ENCODE data around the gene EPN1. TPM values are rescaled to one million over a fixed set of nuclear protein-coding genes. Genes with fewer than 3 reads are reported as not detected.

The EPN1 gene
- total RNA-seq, 2 donors from 2014 or later = 148 to 149 TPM

- peaks cover 19% of the 10 kb centered on the region for H3K4me1 Mint-ChIP-seq
- H3K36me3 Mint-ChIP-seq (ENCODE audit: low read depth) = peaks cover 66% of the 10 kb centered on the region
- TF ChIP-seq CTCF (conservative IDR thresholded peaks at IDR 0.05) = no peak
- Histone ChIP-seq H3K36me3 (ENCODE audit: control insufficient read depth, insufficient read depth, low read length) (peaks cover 57% of the 10 kb centered on the region), H3K27me3 (ENCODE audit: control insufficient read depth, insufficient read depth, low read length, poor library complexity, severe bottlenecking) (no peaks in the 10 kb centered on the region), H3K4me1 (ENCODE audit: control insufficient read depth, insufficient read depth, low read length) (peaks cover 3% of the 10 kb centered on the region), H3K9ac (ENCODE audit: extremely low read depth, low read length, poor library complexity, severe bottlenecking) (no peak overlapping the region), H3K9me3 (ENCODE audit: control insufficient read depth, low read length) (no peaks in the 10 kb centered on the region), H3K27ac (ENCODE audit: low read depth, low read length) (no peak overlapping the region), H3K4me3 (ENCODE audit: low read length) (no peak overlapping the region)
- no peak overlapping the region for H3K4me3 Mint-ChIP-seq
- peak overlapping the region; percentile 81 for H3K27ac Mint-ChIP-seq
- no peak for DNase-seq
- H3K9me3 Mint-ChIP-seq = no peaks in the 10 kb centered on the region
- no peaks in the 10 kb centered on the region for H3K27me3 Mint-ChIP-seq (ENCODE audit: insufficient read depth)
- 79 to 88% methylated on average over 2 of the region's 2 CpGs for WGBS, 2 experiments (ENCODE audit: insufficient coverage in 1 of 2, insufficient read length in 1 of 2)
Measured at GRCh38 chr19:55671054-55671378, 4.0 kb upstream of the EPN1 start.

GRCh38 chr19:55672418-55672817 is 2.6 kb upstream of the EPN1 start:
- Mint-ChIP-seq H3K27ac (peak overlapping the region; percentile 66), H3K4me3 (no peak overlapping the region), H3K4me1 (peaks cover 32% of the 10 kb centered on the region), H3K9me3 (no peaks in the 10 kb centered on the region), H3K36me3 (ENCODE audit: low read depth) (peaks cover 54% of the 10 kb centered on the region), H3K27me3 (ENCODE audit: insufficient read depth) (no peaks in the 10 kb centered on the region)
- no peak for DNase-seq
- Histone ChIP-seq H3K27ac (ENCODE audit: low read depth, low read length) (no peak overlapping the region), H3K4me1 (ENCODE audit: control insufficient read depth, insufficient read depth, low read length) (peaks cover 3% of the 10 kb centered on the region), H3K4me3 (ENCODE audit: low read length) (no peak overlapping the region), H3K9me3 (ENCODE audit: control insufficient read depth, low read length) (no peaks in the 10 kb centered on the region), H3K27me3 (ENCODE audit: control insufficient read depth, insufficient read depth, low read length, poor library complexity, severe bottlenecking) (no peaks in the 10 kb centered on the region), H3K9ac (ENCODE audit: extremely low read depth, low read length, poor library complexity, severe bottlenecking) (no peak overlapping the region), H3K36me3 (ENCODE audit: control insufficient read depth, insufficient read depth, low read length) (peaks cover 43% of the 10 kb centered on the region)
- WGBS, 2 experiments (ENCODE audit: insufficient coverage in 1 of 2, insufficient read length in 1 of 2) = 98 to 100% methylated on average over 1 to 5 of the region's 5 CpGs
- no peak for TF ChIP-seq CTCF (conservative IDR thresholded peaks at IDR 0.05)

DNA sequence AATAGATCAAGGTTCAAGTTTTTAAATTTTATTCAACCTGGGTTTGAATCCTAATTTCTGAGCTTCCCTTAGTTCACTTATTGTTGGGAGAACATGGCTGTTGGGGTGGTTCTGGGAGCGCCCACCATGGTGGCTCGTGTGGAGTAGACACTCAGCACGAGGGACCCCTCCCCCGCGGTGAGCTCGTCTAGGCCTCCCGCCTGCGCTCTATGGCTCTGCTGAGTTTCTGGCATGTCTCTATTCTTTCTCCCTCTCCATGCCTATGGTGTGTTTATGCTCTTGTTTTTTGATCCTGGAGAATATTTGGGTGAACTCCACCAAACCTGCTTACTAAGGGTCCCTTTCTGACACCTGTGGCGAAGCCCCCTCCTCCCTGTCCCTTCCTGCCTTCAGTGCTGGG is 1.6 kb upstream of the EPN1 start:
- peak overlapping the region; percentile 90 for H3K4me3 Mint-ChIP-seq
- H3K27ac ChIP-seq (ENCODE audit: low read depth, low read length) = no peak overlapping the region
- H3K4me3 ChIP-seq (ENCODE audit: low read length) = no peak overlapping the region
- peaks cover 54% of the 10 kb centered on the region for H3K36me3 Mint-ChIP-seq (ENCODE audit: low read depth)
- H3K9me3 ChIP-seq (ENCODE audit: control insufficient read depth, low read length) = no peaks in the 10 kb centered on the region
- no peak overlapping the region for H3K9ac ChIP-seq (ENCODE audit: extremely low read depth, low read length, poor library complexity, severe bottlenecking)
- H3K27me3 ChIP-seq (ENCODE audit: control insufficient read depth, insufficient read depth, low read length, poor library complexity, severe bottlenecking) = no peaks in the 10 kb centered on the region
- DNase-seq = no peak
- H3K36me3 ChIP-seq (ENCODE audit: control insufficient read depth, insufficient read depth, low read length) = peaks cover 41% of the 10 kb centered on the region
- peaks cover 37% of the 10 kb centered on the region for H3K4me1 Mint-ChIP-seq
- peaks cover 3% of the 10 kb centered on the region for H3K4me1 ChIP-seq (ENCODE audit: control insufficient read depth, insufficient read depth, low read length)
- WGBS, 2 experiments (ENCODE audit: insufficient coverage in 1 of 2, insufficient read length in 1 of 2) = 82 to 92% methylated on average over 3 to 9 of the region's 9 CpGs
- H3K27ac Mint-ChIP-seq = peak overlapping the region; percentile 92
- no peaks in the 10 kb centered on the region for H3K9me3 Mint-ChIP-seq
- TF ChIP-seq CTCF (conservative IDR thresholded peaks at IDR 0.05) = no peak
- no peaks in the 10 kb centered on the region for H3K27me3 Mint-ChIP-seq (ENCODE audit: insufficient read depth)
